Peyer's patch (tissue), 4 donors: ENCODE data around the gene SGIP1.

ENCODE experiments used
- POLR2A ChIP-seq, 2 donors: fragments of 450-650 bp; IDR thresholded peaks; one replicate each; pipeline ENCODE4 v1.5.1; 2017; ENCODE audit warnings: antibody characterized with exemption in 2 of 2, mild to moderate bottlenecking in 2 of 2, moderate library complexity in 2 of 2
- TF ChIP-seq, protein P1 (sequence below), 6 experiments: fragments of 450-650 bp in 4 of 6; fragments of 200-600 bp in 2 of 6; sonication (generic) in 1 of 6; IDR thresholded peaks; one replicate each; pipeline ENCODE4 v1.5.1; 2017 to 2019; ENCODE audit warnings: antibody characterized with exemption in 6 of 6, mild to moderate bottlenecking in 3 of 6, moderate library complexity in 1 of 6

DNA sequence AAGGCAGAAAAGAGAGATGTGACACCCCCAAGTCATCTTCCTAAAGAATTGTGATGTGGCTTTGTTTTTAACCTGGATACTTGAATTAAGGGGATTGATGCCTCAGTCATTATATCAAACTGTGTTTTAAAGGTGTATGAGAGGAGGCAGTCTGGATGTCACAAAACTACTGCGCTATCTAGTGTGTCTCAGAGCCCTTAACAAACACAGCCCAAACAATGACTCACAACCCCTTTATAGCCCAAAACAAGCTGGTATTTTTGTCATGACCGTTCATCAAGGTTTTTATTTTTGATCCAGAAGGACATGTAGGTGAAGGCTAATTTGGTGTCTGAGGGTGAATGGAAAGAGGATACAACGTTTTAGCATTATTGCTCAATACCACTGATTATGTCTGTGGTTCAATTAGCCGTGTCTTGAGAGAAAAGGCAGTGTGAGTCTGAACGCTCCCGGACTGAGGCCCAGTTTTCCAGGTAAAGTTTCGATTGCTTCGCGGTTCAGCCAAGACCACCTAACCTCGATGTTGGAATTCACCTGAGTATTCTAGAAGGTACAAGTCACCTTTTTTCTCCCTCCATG, 71.6 kb downstream of the SGIP1 start:
- TF ChIP-seq, protein P1, sequence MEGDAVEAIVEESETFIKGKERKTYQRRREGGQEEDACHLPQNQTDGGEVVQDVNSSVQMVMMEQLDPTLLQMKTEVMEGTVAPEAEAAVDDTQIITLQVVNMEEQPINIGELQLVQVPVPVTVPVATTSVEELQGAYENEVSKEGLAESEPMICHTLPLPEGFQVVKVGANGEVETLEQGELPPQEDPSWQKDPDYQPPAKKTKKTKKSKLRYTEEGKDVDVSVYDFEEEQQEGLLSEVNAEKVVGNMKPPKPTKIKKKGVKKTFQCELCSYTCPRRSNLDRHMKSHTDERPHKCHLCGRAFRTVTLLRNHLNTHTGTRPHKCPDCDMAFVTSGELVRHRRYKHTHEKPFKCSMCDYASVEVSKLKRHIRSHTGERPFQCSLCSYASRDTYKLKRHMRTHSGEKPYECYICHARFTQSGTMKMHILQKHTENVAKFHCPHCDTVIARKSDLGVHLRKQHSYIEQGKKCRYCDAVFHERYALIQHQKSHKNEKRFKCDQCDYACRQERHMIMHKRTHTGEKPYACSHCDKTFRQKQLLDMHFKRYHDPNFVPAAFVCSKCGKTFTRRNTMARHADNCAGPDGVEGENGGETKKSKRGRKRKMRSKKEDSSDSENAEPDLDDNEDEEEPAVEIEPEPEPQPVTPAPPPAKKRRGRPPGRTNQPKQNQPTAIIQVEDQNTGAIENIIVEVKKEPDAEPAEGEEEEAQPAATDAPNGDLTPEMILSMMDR (IDR thresholded peaks at IDR 0.05) = no peak
- no peak for TF ChIP-seq POLR2A (IDR thresholded peaks at IDR 0.05)
